GM10266 (cell line): ENCODE measurements around the gene MICU1.

ENCODE experiments used
- DNase-seq: peaks from one replicate; pipeline ENCODE4 v3.0.0; 2012; ENCODE audit errors: extremely low spot score
- TF ChIP-seq, protein P1 (sequence below): IDR thresholded peaks from 2 replicates; pipeline ENCODE4 v1.5.1; 2012; ENCODE audit warnings: mild to moderate bottlenecking, low read depth; ENCODE audit not compliant: control insufficient read depth, insufficient read depth; ENCODE audit errors: missing control alignments

MICU1 gene

DNA sequence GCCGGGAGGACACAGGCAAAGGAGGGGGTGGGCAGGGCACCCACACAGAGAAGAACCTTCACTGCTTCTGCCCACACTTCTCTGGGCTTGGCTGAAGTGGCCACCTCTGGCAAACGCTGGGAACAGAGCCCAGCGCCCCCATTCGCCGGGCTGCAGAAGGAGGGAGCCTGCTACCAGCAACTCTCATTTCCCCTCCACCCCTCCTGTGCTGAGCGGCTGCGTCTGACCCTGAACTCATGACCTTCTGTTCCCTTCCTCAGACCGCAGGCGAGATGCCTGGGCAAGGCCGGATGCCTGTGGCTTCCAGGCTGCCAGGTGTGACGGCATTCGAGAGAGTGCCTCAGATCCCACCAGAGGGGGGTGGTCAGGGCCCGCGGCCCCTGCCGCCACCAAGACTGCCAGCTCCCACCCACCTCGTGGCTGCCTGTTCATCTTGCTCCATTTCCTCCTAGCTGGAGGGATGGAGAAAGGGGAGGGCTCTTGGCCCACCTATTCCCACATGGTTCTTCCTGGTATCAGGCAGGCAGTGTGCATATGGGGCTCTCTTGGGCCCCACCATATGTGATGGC is 291.0 kb downstream of the MICU1 start:
- TF ChIP-seq, protein P1, sequence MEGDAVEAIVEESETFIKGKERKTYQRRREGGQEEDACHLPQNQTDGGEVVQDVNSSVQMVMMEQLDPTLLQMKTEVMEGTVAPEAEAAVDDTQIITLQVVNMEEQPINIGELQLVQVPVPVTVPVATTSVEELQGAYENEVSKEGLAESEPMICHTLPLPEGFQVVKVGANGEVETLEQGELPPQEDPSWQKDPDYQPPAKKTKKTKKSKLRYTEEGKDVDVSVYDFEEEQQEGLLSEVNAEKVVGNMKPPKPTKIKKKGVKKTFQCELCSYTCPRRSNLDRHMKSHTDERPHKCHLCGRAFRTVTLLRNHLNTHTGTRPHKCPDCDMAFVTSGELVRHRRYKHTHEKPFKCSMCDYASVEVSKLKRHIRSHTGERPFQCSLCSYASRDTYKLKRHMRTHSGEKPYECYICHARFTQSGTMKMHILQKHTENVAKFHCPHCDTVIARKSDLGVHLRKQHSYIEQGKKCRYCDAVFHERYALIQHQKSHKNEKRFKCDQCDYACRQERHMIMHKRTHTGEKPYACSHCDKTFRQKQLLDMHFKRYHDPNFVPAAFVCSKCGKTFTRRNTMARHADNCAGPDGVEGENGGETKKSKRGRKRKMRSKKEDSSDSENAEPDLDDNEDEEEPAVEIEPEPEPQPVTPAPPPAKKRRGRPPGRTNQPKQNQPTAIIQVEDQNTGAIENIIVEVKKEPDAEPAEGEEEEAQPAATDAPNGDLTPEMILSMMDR: peak; percentile 44
- DNase-seq: peak; percentile 75

DNA sequence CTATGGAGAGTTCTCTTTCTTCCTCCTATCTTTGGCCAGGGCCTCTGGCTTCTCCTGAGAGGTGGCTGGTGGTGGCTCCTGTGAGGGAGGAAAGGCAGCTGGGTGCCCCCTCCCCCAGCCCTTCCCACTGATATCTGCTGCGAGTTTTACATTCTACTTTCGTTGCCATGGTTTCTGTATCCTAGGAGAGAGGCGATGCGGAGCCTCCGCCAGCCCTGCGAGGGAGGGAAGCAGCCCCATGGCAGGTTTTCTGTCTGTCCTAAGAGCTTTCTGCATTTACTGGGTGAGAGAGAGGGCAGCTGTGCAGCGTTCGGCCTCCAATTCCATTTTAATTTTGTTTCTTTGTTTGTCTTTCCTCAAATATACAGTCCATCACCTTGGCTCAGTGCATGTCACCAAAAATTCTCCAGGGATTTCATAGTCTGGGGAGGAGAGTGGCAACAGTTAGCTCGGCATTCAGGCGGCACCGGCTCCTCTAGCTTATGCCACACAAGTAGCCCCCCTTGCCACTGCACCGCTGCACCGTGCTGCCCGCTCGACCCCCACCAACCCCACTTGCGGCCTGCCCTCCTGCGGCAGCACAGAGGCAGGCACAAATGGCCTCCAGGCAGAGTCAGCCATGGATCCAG is 291.6 kb downstream of the MICU1 start:
- DNase-seq: no peak
- TF ChIP-seq, protein P1: no peak

DNA sequence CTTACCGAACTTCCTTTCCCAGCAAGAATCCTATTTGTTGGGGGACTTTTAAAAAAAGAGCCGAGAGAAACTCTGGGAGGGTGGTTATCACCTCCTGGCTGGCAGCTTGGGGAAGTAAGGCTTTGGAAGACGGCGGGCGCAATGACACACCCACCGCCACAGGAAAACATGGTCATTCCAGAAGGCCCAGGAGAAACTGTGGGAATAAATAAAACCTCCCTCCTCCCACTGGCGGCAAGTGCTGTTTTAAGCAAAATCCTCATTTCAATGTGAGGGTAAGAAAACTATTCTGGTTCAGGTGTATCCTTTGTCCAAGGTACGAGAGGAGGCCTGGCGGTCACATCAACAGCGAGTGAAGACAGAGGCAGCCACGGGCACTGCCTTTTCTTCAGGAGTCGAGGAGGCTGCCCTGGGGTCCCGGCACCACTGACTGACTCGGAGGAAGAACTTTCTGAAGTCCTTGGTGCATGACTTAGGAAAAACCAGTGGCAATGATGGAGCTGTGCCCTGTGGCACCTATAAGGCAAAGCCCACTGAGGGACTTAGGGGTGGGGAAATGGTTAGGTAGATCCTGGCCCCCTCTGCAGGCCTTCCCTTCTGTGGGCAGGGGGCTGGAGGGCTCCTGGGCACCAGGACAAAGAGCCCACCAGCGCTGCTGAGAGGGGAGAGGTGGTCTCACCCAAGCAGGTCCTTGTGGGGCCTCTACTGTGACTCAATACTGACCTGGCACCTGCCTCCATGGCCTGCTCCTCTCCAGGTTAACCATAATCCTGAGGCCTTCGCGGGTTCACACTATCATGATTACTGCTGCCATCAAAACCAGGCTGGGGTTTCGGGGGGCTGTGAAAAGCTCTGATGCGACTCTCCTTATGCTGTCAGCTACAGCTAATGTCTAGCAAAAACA is 292.5 kb downstream of the MICU1 start:
- TF ChIP-seq, protein P1: no peak

DNA sequence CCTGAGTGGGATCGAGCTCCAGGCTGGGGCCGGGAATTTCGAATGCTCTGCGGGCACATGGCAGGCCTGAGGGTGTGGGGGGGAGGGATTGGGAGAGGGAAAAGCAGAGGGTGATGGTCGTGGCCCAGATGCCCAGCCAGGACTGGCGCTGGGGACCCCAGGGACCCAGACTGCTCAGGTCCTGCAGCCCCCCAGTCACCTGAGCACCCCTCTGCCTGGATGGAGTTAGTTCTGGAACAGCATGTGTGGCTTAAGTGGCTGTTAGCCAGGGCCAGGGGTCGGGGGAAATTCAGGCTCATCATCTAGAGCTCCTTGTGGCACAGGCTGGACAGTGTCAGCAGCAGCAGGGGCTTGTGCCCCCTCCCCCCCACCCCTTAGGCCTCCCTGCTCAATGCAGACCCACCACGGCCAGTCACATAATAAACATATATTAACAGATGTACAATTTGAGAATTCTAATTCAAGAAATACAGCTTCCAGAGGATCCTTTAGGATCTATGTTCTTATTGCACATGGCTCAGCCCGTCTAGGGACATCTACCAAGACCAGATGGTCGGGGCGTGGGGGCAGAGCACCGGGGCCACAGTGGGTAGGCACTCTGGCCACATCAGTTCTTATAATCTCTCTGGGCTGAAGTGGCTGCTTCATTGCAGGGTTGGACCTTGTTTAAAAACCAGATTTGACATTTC is 293.3 kb downstream of the MICU1 start:
- no peak for DNase-seq
- TF ChIP-seq, protein P1: no peak

More for the DNA sequence above, 292.5 kb downstream of the MICU1 start:
- DNase-seq: no peak

DNA sequence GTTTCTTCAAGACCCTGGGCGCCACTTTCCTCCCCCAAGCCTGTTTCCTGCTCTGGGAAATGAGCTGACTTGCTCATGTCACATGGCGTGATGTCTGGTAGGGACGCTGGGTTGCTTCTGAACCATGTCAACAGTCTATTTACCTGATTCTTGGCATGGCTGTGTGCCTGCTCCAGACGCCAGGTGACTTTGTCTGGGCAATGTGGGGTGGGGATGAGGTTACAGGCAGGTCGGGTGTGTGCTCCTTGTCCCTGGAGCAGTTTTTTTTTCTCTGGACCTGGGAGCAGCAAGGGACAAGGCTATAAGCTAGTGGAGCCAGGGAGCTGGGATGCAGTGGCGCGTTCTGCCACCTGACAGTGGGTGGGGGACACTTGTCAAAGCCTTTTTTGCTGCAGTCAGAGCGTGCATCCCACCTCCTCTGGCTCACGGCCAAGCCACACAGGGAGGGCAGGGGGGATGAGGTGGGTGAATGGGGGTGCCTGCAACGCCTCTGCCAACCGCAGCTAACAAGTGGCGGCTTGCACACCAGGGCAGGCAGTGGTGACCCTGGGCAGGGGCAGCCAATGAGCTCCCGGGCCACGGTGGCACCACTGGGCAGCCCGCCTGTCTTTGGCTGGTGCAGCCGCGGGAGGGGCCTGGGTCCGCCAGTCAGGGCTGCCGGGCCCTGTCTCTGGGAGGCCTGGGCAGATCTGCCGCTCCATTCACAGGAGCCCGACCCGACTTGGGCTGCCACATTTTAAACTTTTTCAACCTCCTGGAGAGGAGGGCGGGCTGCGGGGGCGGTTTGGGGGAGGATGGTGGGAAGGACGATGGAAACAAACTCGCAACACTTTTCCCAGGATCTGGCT is 294.1 kb downstream of the MICU1 start:
- DNase-seq: peak; percentile 72
- TF ChIP-seq, protein P1: no peak

DNA sequence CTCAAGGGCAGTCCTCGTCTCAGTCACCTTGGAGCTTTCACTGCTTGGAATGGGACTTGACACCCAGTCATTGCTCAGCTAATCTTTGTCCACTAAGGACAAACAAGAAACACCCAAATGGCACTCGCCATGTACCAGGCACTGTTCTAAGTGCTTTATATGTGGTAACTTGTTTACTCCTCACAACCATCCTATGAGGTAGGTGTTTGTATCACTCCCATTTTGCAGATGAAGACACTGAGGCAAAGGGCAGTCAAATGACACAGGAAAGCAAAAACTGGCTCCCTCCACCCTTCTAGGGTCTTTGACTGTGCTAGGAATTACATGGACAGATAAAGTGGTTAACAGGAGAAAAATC is 295.8 kb downstream of the MICU1 start:
- TF ChIP-seq, protein P1: no peak
- DNase-seq: no peak
